HepG2 (cell line): Measurements from ENCODE around the gene FETUB. TPM values are rescaled to one million over a fixed set of nuclear protein-coding genes. Genes with fewer than 3 reads are reported as not detected.

Experiments
- ATF7 ChIP-seq, 2 experiments: fragments of 450-650 bp in 1 of 2; sonication (generic) in 1 of 2; formaldehyde crosslinking in 1 of 2; IDR thresholded peaks; 2 replicates each; pipeline versions ENCODE4 v1.4.0 to v1.6.1; 2016 to 2020; ENCODE audit warnings: antibody characterized with exemption in 1 of 2, mild to moderate bottlenecking in 1 of 2, missing genetic modification reagents in 1 of 2
- ERF ChIP-seq: IDR thresholded peaks from 2 replicates; pipeline ENCODE4 v1.6.1; 2018; ENCODE audit warnings: missing biosample characterization, missing genetic modification reagents
- FOXP1 ChIP-seq, 2 experiments: fragments of 450-650 bp in 1 of 2; IDR thresholded peaks; 2 replicates each; pipeline ENCODE4 v1.6.1; 2017 to 2018; ENCODE audit warnings: antibody characterized with exemption in 1 of 2
- GMEB2 ChIP-seq: IDR thresholded peaks from 2 replicates; pipeline ENCODE4 v1.6.1; 2016; ENCODE audit warnings: missing biosample characterization, missing genetic modification reagents, low read depth
- GPN1 ChIP-seq: sonication (generic); formaldehyde crosslinking; IDR thresholded peaks from 2 replicates; pipeline ENCODE4 v1.5.1; 2020; ENCODE audit warnings: missing genetic modification reagents, borderline replicate concordance
- ISX ChIP-seq: sonication (generic); formaldehyde crosslinking; conservative IDR thresholded peaks from 2 replicates; pipeline ENCODE4 v1.5.0; 2020; ENCODE audit warnings: missing genetic modification reagents
- NFE2L1 ChIP-seq: sonication (generic); formaldehyde crosslinking; IDR thresholded peaks from 2 replicates; pipeline ENCODE4 v1.4.0; 2020; ENCODE audit warnings: missing genetic modification reagents, mild to moderate bottlenecking, borderline replicate concordance
- NONO ChIP-seq, 2 experiments: fragments of 450-650 bp in 1 of 2; sonication (generic) in 1 of 2; formaldehyde crosslinking in 1 of 2; IDR thresholded peaks in 1 of 2; conservative IDR thresholded peaks in 1 of 2; 2 replicates each; pipeline versions ENCODE4 v1.6.1 to v1.8.0; 2017 to 2022; ENCODE audit warnings: mild to moderate bottlenecking in 1 of 2, missing genetic modification reagents in 1 of 2, moderate library complexity in 1 of 2
- PAX8 ChIP-seq: sonication (generic); formaldehyde crosslinking; IDR thresholded peaks from 2 replicates; pipeline ENCODE4 v1.8.0; 2022; ENCODE audit warnings: mild to moderate bottlenecking, missing genetic modification reagents, borderline replicate concordance
- RFX1 ChIP-seq: fragments of 450-650 bp; IDR thresholded peaks from 2 replicates; pipeline ENCODE4 v1.6.1; 2017
- SRY ChIP-seq: sonication (generic); formaldehyde crosslinking; IDR thresholded peaks from 2 replicates; pipeline ENCODE4 v1.8.0; 2022; ENCODE audit warnings: mild to moderate bottlenecking, missing genetic modification reagents
- TBX2 ChIP-seq: sonication (generic); formaldehyde crosslinking; IDR thresholded peaks from 2 replicates; pipeline ENCODE4 v1.5.0; 2020; ENCODE audit warnings: missing genetic modification reagents, mild to moderate bottlenecking, borderline replicate concordance
- TCF7 ChIP-seq: sonication (generic); IDR thresholded peaks from 2 replicates; pipeline ENCODE4 v1.6.1; 2016; ENCODE audit warnings: antibody characterized with exemption, low read depth
- THAP9 ChIP-seq: sonication (generic); formaldehyde crosslinking; IDR thresholded peaks from 2 replicates; pipeline ENCODE4; 2020; ENCODE audit warnings: missing genetic modification reagents, mild to moderate bottlenecking, borderline replicate concordance
- XBP1 ChIP-seq: sonication (generic); formaldehyde crosslinking; IDR thresholded peaks from 2 replicates; pipeline ENCODE4 v1.5.0; 2020; ENCODE audit warnings: missing genetic modification reagents
- ZBTB26 ChIP-seq: IDR thresholded peaks from 2 replicates; pipeline ENCODE4 v1.6.1; 2016; ENCODE audit warnings: missing compliant biosample characterization, missing genetic modification reagents, borderline replicate concordance
- ZBTB42 ChIP-seq: sonication (generic); formaldehyde crosslinking; IDR thresholded peaks from 2 replicates; pipeline ENCODE4 v1.5.0; 2020; ENCODE audit warnings: mild to moderate bottlenecking, missing genetic modification reagents
- ZNF382 ChIP-seq: sonication (generic); formaldehyde crosslinking; IDR thresholded peaks from 2 replicates; pipeline ENCODE4 v1.5.0; 2020; ENCODE audit warnings: missing genetic modification reagents, mild to moderate bottlenecking, borderline replicate concordance
- ZNF446 ChIP-seq: sonication (generic); formaldehyde crosslinking; IDR thresholded peaks from 2 replicates; pipeline ENCODE4 v1.5.0; 2020; ENCODE audit warnings: mild to moderate bottlenecking, missing genetic modification reagents
- ZNF761 ChIP-seq: sonication (generic); formaldehyde crosslinking; conservative IDR thresholded peaks from 2 replicates; pipeline ENCODE4 v1.4.0; 2020; ENCODE audit warnings: mild to moderate bottlenecking, missing genetic modification reagents
- ZNF780A ChIP-seq: sonication (generic); formaldehyde crosslinking; IDR thresholded peaks from 2 replicates; pipeline ENCODE4 v1.8.0; 2022; ENCODE audit warnings: mild to moderate bottlenecking, missing genetic modification reagents, moderate library complexity
- polyA plus RNA-seq, 8 experiments: library from polyadenylated mRNA; depleted of rRNA in 3 of 8; stranded (reverse) in 7 of 8; unstranded in 1 of 8; fragments of >200 nt; fragmentation: Illumina TruSeq in 4 of 8; extraction: Trizol in 4 of 8; gene quantifications; 2 replicates each; pipeline versions ENCODE4 v1.2.1 to v1.2.3, GENCODE V29; 2011 to 2016; ENCODE audit warnings: low read depth in 4 of 8, missing spikeins in 1 of 8, mixed read lengths in 1 of 8; ENCODE audit not compliant: insufficient read depth in 1 of 8
- total RNA-seq, 5 experiments: library from RNA; depleted of rRNA; stranded (reverse); fragments of >200 nt; fragmentation: Illumina TruSeq; extraction: Trizol; gene quantifications; 2 replicates each; pipeline ENCODE4 v1.2.3, GENCODE V29; 2016; ENCODE audit warnings: low read depth in 1 of 5

Gene FETUB
- total and polyA plus RNA-seq, 2 of the 13 experiments (the other 11 are each of a cell fraction or from before 2014, with no cell fraction given) = 2.1 to 4.4 TPM

- TF ChIP-seq THAP9 (CRISPR knock-in tag) (no peak), ZNF382 (CRISPR knock-in tag) (no peak), FOXP1 (IDR thresholded peaks at IDR 0.05) (no peak), FOXP1 (CRISPR knock-in tag; IDR thresholded peaks at IDR 0.05) (no peak), ERF (CRISPR knock-in tag) (no peak), GPN1 (CRISPR knock-in tag) (no peak), XBP1 (CRISPR knock-in tag) (no peak), SRY (CRISPR knock-in tag) (no peak), ZNF446 (CRISPR knock-in tag) (0 out of 2 replicates have a peak, but pooled peaks have one; percentile 53), NONO (IDR thresholded peaks at IDR 0.05) (no peak), NONO (CRISPR knock-in tag; conservative IDR thresholded peaks at IDR 0.05) (no peak), RFX1 (no peak), ZNF761 (CRISPR knock-in tag) (peak; percentile 78; the same call in 1 of the 2 replicates), GMEB2 (no peak), NFE2L1 (no peak), PAX8 (CRISPR knock-in tag) (0 out of 2 replicates have a peak, but pooled peaks have one; percentile 52), ISX (no peak), ZNF780A (CRISPR knock-in tag) (0 out of 2 replicates have a peak, but pooled peaks have one; percentile 65), TBX2 (no peak), ZBTB26 (CRISPR knock-in tag) (no peak), ATF7 (IDR thresholded peaks at IDR 0.05) (no peak), ATF7 (CRISPR knock-in tag; IDR thresholded peaks at IDR 0.05) (peak; percentile 64; the same call in 1 of the 2 replicates), ZBTB42 (CRISPR knock-in tag) (no peak), TCF7 (no peak)
These were observed 25.4 kb upstream of the FETUB start (continued) for GRCh38 chr3:186614597-186615483.
